Activated naive CD4-positive, alpha-beta T cell treated with anti-CD3 and anti-CD28 coated beads, Interleukin-2, amount 50 U/mL, for 24 hours (primary cell): ENCODE measurements around the gene C12orf60.
A peak's percentile ranks its signal among the peaks of the same experiment; 100 is the strongest.

ENCODE experiments used
- H3K27ac Mint-ChIP-seq: one replicate; pipeline ENCODE4 v1.8.0; 2021; ENCODE audit warnings: mild to moderate bottlenecking, mixed read lengths
- H3K27me3 Mint-ChIP-seq: one replicate; pipeline ENCODE4 v1.8.0; 2021; ENCODE audit warnings: mixed read lengths
- H3K36me3 Mint-ChIP-seq: one replicate; pipeline ENCODE4 v1.8.0; 2021; ENCODE audit warnings: mixed read lengths
- H3K4me1 Mint-ChIP-seq: one replicate; pipeline ENCODE4 v1.8.0; 2021; ENCODE audit warnings: mixed read lengths
- H3K4me3 Mint-ChIP-seq: one replicate; pipeline ENCODE4 v1.8.0; 2021; ENCODE audit warnings: mild to moderate bottlenecking, mixed read lengths
- H3K9me3 Mint-ChIP-seq: one replicate; pipeline ENCODE4 v1.8.0; 2021; ENCODE audit warnings: mixed read lengths

C12orf60 gene

GRCh38 chr12:14841761-14842160 is 38.3 kb downstream of the C12orf60 start:
- Mint-ChIP-seq H3K4me3 (no peak overlapping the region), H3K4me1 (peaks cover 10% of the 10 kb centered on the region), H3K27me3 (no peaks in the 10 kb centered on the region), H3K36me3 (no peaks in the 10 kb centered on the region), H3K9me3 (no peaks in the 10 kb centered on the region), H3K27ac (no peak overlapping the region)

GRCh38 chr12:14842315-14842714 is 38.8 kb downstream of the C12orf60 start:
- Mint-ChIP-seq H3K4me1 (peaks cover 10% of the 10 kb centered on the region), H3K9me3 (no peaks in the 10 kb centered on the region), H3K27me3 (no peaks in the 10 kb centered on the region), H3K27ac (no peak overlapping the region), H3K4me3 (no peak overlapping the region), H3K36me3 (no peaks in the 10 kb centered on the region)

DNA sequence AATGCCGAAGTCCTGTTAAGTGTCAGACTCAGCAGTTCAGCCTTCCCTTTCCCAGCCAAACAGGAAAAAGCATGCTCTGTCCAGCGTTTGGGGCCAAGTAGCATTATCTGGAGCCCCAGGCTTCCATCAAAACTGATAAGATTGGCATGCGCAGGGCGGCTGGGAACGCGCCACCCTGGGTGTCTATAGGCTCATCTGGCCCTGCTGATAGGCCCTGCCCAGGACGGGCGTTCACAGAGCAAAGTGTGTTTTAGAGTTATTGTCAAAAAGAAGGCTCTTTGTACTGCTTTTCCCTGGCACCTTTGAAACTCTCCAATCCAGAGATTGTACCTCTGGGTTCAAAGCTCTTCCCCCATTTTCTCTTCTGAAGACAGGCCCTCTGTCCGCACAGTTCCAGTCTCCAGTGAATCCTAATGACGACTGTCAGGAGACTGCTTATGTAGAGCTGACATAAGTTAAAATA is 40.0 kb downstream of the C12orf60 start, which contains the start of gene ART4:
Gene ART4 (minus strand): TSS at position 102 of the 463 bp plus-strand sequence. CDS start 413 bp downstream, outside the sequence.
- Mint-ChIP-seq H3K36me3 (no peaks in the 10 kb centered on the region), H3K9me3 (no peaks in the 10 kb centered on the region), H3K4me1 (peaks cover 10% of the 10 kb centered on the region), H3K4me3 (no peak within 1 kb of the TSS), H3K27me3 (no peaks in the 10 kb centered on the region), H3K27ac (no peak within 1 kb of the TSS)

DNA sequence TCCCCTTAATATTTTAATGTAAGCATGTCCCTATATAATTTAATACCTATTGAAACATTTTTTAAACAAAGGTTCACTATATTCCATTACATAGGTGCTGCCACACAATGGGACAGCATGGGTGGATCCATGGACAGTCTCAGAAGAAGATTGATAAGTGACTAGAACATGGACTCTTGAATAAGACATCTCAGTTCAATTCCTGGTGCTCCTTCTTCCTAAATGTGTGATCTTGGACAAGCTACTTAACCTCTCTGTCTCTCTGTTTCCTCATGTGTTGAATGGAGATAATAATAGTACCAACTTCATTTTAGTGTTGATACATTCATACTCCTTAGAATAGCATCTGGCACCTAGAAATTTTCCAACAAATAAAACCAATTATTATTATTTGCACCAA is 40.9 kb downstream of the C12orf60 start:
- Mint-ChIP-seq H3K9me3 (no peaks in the 10 kb centered on the region), H3K36me3 (no peaks in the 10 kb centered on the region), H3K27ac (no peak overlapping the region)

DNA sequence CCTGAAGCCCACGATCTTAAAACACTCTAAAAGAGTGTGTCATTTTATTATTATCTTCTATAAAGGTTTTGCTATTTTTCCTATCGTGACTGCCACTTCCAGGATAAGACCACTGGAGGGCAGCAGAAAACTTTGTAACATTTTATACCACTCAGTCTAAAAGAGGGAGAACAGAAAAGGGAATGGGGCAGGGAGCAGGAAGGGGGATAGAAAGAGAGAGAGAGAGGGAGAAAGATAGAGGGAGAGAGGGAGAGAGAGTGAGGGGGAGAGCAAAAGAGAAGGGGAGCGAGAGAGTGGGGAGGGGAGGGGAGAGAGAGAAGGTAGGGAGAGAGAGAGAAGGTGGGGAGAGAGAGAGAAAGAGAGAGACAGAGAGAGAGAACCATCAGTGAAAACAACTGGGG is 41.9 kb downstream of the C12orf60 start:
- H3K4me1 Mint-ChIP-seq: peaks cover 10% of the 10 kb centered on the region
- no peaks in the 10 kb centered on the region for H3K27me3 Mint-ChIP-seq
- H3K9me3 Mint-ChIP-seq: no peaks in the 10 kb centered on the region
- peak overlapping the region; percentile 10 for H3K27ac Mint-ChIP-seq
- H3K4me3 Mint-ChIP-seq: no peak overlapping the region
- no peaks in the 10 kb centered on the region for H3K36me3 Mint-ChIP-seq

More for the DNA sequence above, 40.9 kb downstream of the C12orf60 start:
- H3K4me3 Mint-ChIP-seq: no peak overlapping the region
- H3K4me1 Mint-ChIP-seq: peaks cover 10% of the 10 kb centered on the region
- no peaks in the 10 kb centered on the region for H3K27me3 Mint-ChIP-seq

GRCh38 chr12:14846042-14846587 is 42.6 kb downstream of the C12orf60 start:
- H3K4me1 Mint-ChIP-seq: peaks cover 10% of the 10 kb centered on the region
- no peaks in the 10 kb centered on the region for H3K9me3 Mint-ChIP-seq
- no peak overlapping the region for H3K27ac Mint-ChIP-seq
- no peak overlapping the region for H3K4me3 Mint-ChIP-seq
- no peaks in the 10 kb centered on the region for H3K27me3 Mint-ChIP-seq
- H3K36me3 Mint-ChIP-seq: no peaks in the 10 kb centered on the region

DNA sequence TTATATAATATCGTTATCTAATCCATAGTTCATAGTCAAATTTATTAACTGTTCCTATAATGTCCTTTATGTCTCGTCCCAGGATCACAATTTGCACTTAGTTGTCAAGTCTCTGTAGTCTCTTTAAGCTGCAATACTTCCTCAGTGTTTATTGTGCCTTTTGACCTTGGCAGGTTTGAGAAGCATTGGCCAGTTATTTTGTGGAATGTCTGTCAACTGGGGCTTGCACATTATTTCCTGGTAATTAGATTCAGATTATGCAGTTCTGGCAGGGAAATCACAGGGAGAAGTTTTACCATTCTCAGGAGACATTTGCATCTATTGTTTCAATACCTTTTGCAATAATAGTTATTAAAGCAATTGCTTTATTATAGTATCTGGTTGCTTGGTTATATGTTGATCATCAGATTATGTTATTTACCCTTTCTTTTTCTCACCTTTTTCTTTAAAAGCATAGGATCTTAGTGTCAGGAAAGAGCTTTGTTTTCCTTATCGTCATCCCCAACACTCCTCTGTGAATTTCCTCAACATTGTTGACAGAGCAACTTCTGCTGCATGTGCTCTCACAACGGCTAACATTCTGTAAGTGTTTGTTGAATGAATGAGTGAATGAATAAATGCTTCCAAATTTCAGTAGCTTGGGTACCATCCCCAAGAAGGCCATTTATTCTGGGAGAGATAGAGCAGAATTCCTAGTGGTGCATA is 43.6 kb downstream of the C12orf60 start:
- Mint-ChIP-seq H3K27ac (no peak overlapping the region), H3K27me3 (no peaks in the 10 kb centered on the region), H3K4me1 (peaks cover 10% of the 10 kb centered on the region), H3K4me3 (no peak overlapping the region), H3K36me3 (no peaks in the 10 kb centered on the region), H3K9me3 (no peaks in the 10 kb centered on the region)

DNA sequence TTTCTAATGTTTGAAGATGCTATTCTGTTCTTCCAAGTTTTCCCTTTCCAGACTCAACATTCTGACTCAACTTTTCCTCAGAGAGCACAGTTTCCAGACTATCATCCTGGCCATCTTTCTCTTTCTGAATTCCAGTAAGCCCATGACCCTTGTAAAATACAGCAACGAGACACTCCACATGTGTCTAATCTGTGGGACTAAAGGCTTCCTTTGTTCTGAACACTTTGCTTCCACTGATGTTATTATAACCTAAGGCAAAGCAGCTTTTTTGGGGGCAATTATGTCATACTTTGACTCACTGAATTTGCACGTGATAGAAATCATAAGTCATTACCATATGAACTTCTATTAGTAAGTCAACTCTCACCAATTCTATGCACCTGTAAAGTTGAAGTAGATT is 46.2 kb downstream of the C12orf60 start:
- peaks cover 10% of the 10 kb centered on the region for H3K4me1 Mint-ChIP-seq
- H3K27me3 Mint-ChIP-seq: no peaks in the 10 kb centered on the region
- H3K36me3 Mint-ChIP-seq: no peaks in the 10 kb centered on the region
- H3K9me3 Mint-ChIP-seq: no peaks in the 10 kb centered on the region
- H3K27ac Mint-ChIP-seq: no peak overlapping the region
- H3K4me3 Mint-ChIP-seq: no peak overlapping the region

DNA sequence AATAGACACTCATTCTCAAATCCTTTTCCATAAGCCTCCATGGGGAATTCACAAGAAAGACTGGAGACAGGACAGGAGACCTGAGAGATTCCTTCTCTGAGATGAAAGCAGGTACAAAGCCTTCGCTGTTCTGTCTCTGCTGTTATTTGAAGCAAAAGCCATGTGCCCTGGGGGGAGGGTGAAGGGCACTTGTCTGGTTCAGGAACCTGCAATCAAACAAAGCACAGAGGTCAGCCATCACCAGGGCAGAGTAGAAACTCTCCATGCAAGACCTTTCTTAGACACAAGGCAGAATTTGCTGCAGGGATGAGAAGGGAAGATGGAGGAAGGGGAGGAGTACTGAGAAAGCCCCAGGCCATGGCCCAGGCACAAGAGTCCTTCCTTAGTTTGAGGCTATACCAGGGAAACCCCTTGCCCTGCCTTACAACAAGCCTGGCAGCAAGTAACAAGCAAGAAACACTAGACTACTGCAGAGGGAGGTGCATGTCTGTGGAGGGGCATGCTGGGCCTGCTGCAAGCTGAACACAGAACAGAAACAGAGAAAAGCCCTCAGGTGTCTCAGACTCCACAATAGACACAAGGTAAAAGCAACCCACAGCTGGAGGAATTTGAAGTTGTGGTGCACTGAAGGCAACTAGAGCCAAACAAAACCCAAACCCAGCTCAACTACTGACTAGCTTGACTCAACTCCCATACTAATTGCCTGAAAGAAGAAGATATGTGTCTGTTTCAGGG is 47.6 kb downstream of the C12orf60 start:
- no peaks in the 10 kb centered on the region for H3K9me3 Mint-ChIP-seq
- H3K36me3 Mint-ChIP-seq: no peaks in the 10 kb centered on the region
- H3K4me1 Mint-ChIP-seq: peaks cover 5% of the 10 kb centered on the region
- no peak overlapping the region for H3K4me3 Mint-ChIP-seq
- no peak overlapping the region for H3K27ac Mint-ChIP-seq
- no peaks in the 10 kb centered on the region for H3K27me3 Mint-ChIP-seq

DNA sequence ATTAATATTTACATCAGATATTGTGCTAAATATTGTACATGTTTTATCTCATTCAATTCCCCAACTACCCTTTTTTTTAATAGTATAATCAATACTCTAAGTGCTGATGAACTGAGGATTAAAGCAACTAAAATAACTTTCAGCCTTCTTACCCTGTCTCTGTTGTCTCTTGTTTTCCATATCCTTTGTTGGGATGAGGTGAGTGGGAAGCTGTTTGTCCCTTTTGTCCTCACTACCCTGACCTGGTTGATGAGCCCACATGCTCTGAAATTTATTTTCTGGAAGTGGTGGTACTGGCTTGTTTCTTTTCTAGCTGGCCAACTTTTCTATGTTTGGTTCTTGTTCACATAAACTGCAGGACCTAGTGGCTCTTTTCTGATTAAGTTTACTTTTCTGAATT is 49.4 kb downstream of the C12orf60 start:
- no peak overlapping the region for H3K4me3 Mint-ChIP-seq
- no peaks in the 10 kb centered on the region for H3K4me1 Mint-ChIP-seq
- H3K27me3 Mint-ChIP-seq: no peaks in the 10 kb centered on the region
- no peaks in the 10 kb centered on the region for H3K9me3 Mint-ChIP-seq
- H3K36me3 Mint-ChIP-seq: peaks cover 2% of the 10 kb centered on the region
- no peak overlapping the region for H3K27ac Mint-ChIP-seq

GRCh38 chr12:14853961-14854360 is 50.5 kb downstream of the C12orf60 start:
- H3K27me3 Mint-ChIP-seq: no peaks in the 10 kb centered on the region
- H3K4me1 Mint-ChIP-seq: no peaks in the 10 kb centered on the region
- peaks cover 2% of the 10 kb centered on the region for H3K36me3 Mint-ChIP-seq
- no peak overlapping the region for H3K4me3 Mint-ChIP-seq
- H3K9me3 Mint-ChIP-seq: no peaks in the 10 kb centered on the region
- no peak overlapping the region for H3K27ac Mint-ChIP-seq

GRCh38 chr12:14854586-14855183 is 51.2 kb downstream of the C12orf60 start:
- Mint-ChIP-seq H3K4me3 (no peak overlapping the region), H3K27me3 (no peaks in the 10 kb centered on the region), H3K27ac (no peak overlapping the region), H3K36me3 (peaks cover 2% of the 10 kb centered on the region), H3K4me1 (no peaks in the 10 kb centered on the region), H3K9me3 (no peaks in the 10 kb centered on the region)

DNA sequence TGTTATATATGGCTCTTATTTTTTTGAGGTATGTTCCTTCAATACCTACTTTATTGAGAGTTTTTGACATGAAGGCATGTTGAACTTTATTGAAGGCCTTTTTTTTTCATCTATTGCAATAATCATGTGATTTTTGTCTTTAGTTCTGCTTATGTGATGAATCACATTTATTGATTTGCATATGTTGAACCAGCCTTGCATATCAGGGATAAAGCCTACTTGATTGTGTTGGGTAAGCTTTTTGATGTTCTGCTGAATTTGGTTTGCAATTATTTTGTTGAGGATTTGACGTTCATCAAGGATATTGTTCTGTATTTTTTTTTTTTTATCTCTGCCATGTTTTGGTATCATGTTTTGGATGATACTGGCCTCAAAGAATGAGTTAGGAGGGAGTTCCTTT is 55.0 kb downstream of the C12orf60 start:
- Mint-ChIP-seq H3K4me3 (no peak overlapping the region), H3K4me1 (no peaks in the 10 kb centered on the region), H3K36me3 (peaks cover 2% of the 10 kb centered on the region), H3K27ac (peak overlapping the region; percentile 38), H3K27me3 (no peaks in the 10 kb centered on the region), H3K9me3 (no peaks in the 10 kb centered on the region)

DNA sequence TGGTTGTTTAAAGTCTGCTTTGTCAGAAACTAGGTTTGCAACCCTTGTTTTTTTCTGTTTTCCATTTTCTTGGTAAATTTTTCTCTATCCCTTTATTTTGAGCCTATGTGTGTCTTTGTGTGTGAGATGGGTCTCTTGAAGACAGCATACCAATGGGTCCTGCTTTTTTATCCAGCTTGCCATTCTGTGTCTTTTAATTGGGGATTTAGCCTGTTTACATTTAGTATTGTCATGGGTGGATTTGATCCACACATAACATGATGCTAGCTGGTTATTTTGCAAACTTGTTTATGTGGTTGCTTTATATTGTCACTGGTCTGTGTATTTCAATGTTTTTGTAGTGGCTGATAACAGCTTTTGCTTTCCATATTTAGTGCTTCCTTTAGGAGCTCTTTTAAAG is 57.0 kb downstream of the C12orf60 start:
- Mint-ChIP-seq H3K27ac (no peak overlapping the region), H3K4me3 (no peak overlapping the region), H3K4me1 (no peaks in the 10 kb centered on the region), H3K9me3 (no peaks in the 10 kb centered on the region), H3K36me3 (peaks cover 2% of the 10 kb centered on the region), H3K27me3 (no peaks in the 10 kb centered on the region)

DNA sequence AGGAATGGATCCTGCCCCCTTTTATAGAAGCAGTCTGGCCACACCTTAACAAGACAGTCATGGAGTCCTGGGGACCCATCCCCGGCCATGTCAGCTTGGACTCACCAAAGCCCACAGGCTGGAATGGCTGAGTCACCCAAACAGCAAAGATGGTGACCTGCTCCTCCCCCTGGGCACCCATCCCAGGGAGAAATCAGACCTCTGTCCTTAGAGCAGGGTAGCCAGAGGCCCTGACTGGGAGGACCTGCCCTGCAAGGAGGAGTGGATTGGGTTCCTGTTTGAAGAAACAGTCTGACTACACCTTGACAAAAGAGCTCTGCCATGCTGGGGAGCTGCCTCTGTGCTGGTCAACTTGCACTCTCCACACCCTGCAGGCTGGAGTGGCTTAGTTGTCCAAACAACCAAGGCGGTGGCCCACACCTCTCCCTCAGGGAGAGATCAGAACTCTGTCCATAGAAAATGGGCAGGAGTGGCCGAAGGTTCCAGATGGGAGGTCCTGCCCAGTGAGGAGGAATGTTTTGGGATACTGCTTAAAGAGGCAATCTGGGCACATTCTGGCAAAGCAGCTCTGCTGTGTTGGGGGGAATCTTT is 65.5 kb downstream of the C12orf60 start:
- no peaks in the 10 kb centered on the region for H3K9me3 Mint-ChIP-seq
- H3K4me3 Mint-ChIP-seq: no peak overlapping the region
- peaks cover 4% of the 10 kb centered on the region for H3K4me1 Mint-ChIP-seq
- H3K36me3 Mint-ChIP-seq: peaks cover 1% of the 10 kb centered on the region
- no peaks in the 10 kb centered on the region for H3K27me3 Mint-ChIP-seq
- H3K27ac Mint-ChIP-seq: no peak overlapping the region
